HepG2 (cell line): Measurements from ENCODE around the gene TLR5. TPM values are rescaled to one million over a fixed set of nuclear protein-coding genes. Genes with fewer than 3 reads are reported as not detected.

Experiments used
- AHR ChIP-seq: IDR thresholded peaks from 2 replicates; pipeline ENCODE4 v1.6.1; 2018; ENCODE audit warnings: missing genetic modification reagents, missing compliant biosample characterization
- ARID2 ChIP-seq: sonication (generic); formaldehyde crosslinking; IDR thresholded peaks from 2 replicates; pipeline ENCODE4 v1.8.1; 2022; ENCODE audit warnings: mild to moderate bottlenecking, missing genetic modification reagents, borderline replicate concordance
- ARNTL ChIP-seq: sonication (generic); formaldehyde crosslinking; IDR thresholded peaks from 2 replicates; pipeline ENCODE4 v1.4.0; 2020; ENCODE audit warnings: mild to moderate bottlenecking, missing genetic modification reagents
- BRF2 ChIP-seq: sonication (generic); formaldehyde crosslinking; IDR thresholded peaks from 2 replicates; pipeline ENCODE4 v1.8.1; 2022; ENCODE audit warnings: mild to moderate bottlenecking, missing genetic modification reagents
- CENPT ChIP-seq: sonication (generic); formaldehyde crosslinking; IDR thresholded peaks from 2 replicates; pipeline ENCODE4 v1.8.0; 2022; ENCODE audit warnings: low read depth, mild to moderate bottlenecking, moderate library complexity, missing genetic modification reagents
- KDM6A ChIP-seq: IDR thresholded peaks from 2 replicates; pipeline ENCODE4 v1.6.1; 2016; ENCODE audit warnings: low read depth
- MXD1 ChIP-seq: sonication (generic); formaldehyde crosslinking; IDR thresholded peaks from 2 replicates; pipeline ENCODE4 v1.4.0; 2020; ENCODE audit warnings: mild to moderate bottlenecking, missing genetic modification reagents
- NR2C2 ChIP-seq: sonication (generic); formaldehyde crosslinking; IDR thresholded peaks from 2 replicates; pipeline ENCODE4 v1.4.0; 2020; ENCODE audit warnings: missing genetic modification reagents, mild to moderate bottlenecking, moderate library complexity, borderline replicate concordance
- PCBP2 ChIP-seq: fragments of 200-400 bp; formaldehyde crosslinking; optimal IDR thresholded peaks from 2 replicates; pipeline ENCODE3; 2018; ENCODE audit warnings: low read length, low read depth; ENCODE audit not compliant: poor library complexity, severe bottlenecking
- RBM22 ChIP-seq: fragments of 200-400 bp; formaldehyde crosslinking; optimal IDR thresholded peaks from 2 replicates; pipeline ENCODE3; 2017; ENCODE audit warnings: mild to moderate bottlenecking, low read length, moderate library complexity
- SMAD9 ChIP-seq: sonication (generic); formaldehyde crosslinking; IDR thresholded peaks from 2 replicates; pipeline ENCODE4 v1.5.1; 2020; ENCODE audit warnings: mild to moderate bottlenecking, missing genetic modification reagents
- ZBTB2 ChIP-seq: sonication (generic); formaldehyde crosslinking; IDR thresholded peaks from 2 replicates; pipeline ENCODE4 v1.8.0; 2022; ENCODE audit warnings: low read depth, missing genetic modification reagents
- ZNF225 ChIP-seq: sonication (generic); formaldehyde crosslinking; IDR thresholded peaks from 2 replicates; pipeline ENCODE4 v1.4.0; 2020; ENCODE audit warnings: mild to moderate bottlenecking, missing genetic modification reagents
- ZNF746 ChIP-seq: sonication (generic); formaldehyde crosslinking; IDR thresholded peaks from 2 replicates; pipeline ENCODE4 v1.8.0; 2022; ENCODE audit warnings: mild to moderate bottlenecking, missing genetic modification reagents
- ZSCAN12 ChIP-seq: sonication (generic); formaldehyde crosslinking; IDR thresholded peaks from 2 replicates; pipeline ENCODE4 v1.9.0; 2021; ENCODE audit warnings: mild to moderate bottlenecking, missing genetic modification reagents
- polyA plus RNA-seq, 8 experiments: library from polyadenylated mRNA; depleted of rRNA in 3 of 8; stranded (reverse) in 7 of 8; unstranded in 1 of 8; fragments of >200 nt; fragmentation: Illumina TruSeq in 4 of 8; extraction: Trizol in 4 of 8; gene quantifications; 2 replicates each; pipeline versions ENCODE4 v1.2.1 to v1.2.3, GENCODE V29; 2011 to 2016; ENCODE audit warnings: low read depth in 4 of 8, missing spikeins in 1 of 8, mixed read lengths in 1 of 8; ENCODE audit not compliant: insufficient read depth in 1 of 8
- total RNA-seq, 5 experiments: library from RNA; depleted of rRNA; stranded (reverse); fragments of >200 nt; fragmentation: Illumina TruSeq; extraction: Trizol; gene quantifications; 2 replicates each; pipeline ENCODE4 v1.2.3, GENCODE V29; 2016; ENCODE audit warnings: low read depth in 1 of 5
- TF ChIP-seq, protein P1 (sequence below): sonication (generic); formaldehyde crosslinking; IDR thresholded peaks from 2 replicates; pipeline ENCODE4 v1.9.0; 2021; ENCODE audit warnings: missing genetic modification reagents, borderline replicate concordance
- TF ChIP-seq, protein P2 (sequence below): sonication (generic); formaldehyde crosslinking; conservative IDR thresholded peaks from 2 replicates; pipeline ENCODE4 v1.4.0; 2020; ENCODE audit warnings: missing genetic modification reagents
- TF ChIP-seq, protein P3 (sequence below): sonication (generic); formaldehyde crosslinking; IDR thresholded peaks from 2 replicates; pipeline ENCODE4 v1.4.0; 2020; ENCODE audit warnings: missing genetic modification reagents
- TF ChIP-seq, protein P4 (sequence below): sonication (generic); formaldehyde crosslinking; IDR thresholded peaks from 2 replicates; pipeline ENCODE4 v1.4.0; 2020; ENCODE audit warnings: mild to moderate bottlenecking, low read depth, missing genetic modification reagents
- TF ChIP-seq, protein P5 (sequence below): sonication (generic); formaldehyde crosslinking; IDR thresholded peaks from 2 replicates; pipeline ENCODE4 v1.4.0; 2020; ENCODE audit warnings: mild to moderate bottlenecking, missing genetic modification reagents

Gene TLR5
- total and polyA plus RNA-seq, 2 of the 13 experiments (the other 11 are each of a cell fraction or from before 2014, with no cell fraction given): not detected

- TF ChIP-seq, protein P1, sequence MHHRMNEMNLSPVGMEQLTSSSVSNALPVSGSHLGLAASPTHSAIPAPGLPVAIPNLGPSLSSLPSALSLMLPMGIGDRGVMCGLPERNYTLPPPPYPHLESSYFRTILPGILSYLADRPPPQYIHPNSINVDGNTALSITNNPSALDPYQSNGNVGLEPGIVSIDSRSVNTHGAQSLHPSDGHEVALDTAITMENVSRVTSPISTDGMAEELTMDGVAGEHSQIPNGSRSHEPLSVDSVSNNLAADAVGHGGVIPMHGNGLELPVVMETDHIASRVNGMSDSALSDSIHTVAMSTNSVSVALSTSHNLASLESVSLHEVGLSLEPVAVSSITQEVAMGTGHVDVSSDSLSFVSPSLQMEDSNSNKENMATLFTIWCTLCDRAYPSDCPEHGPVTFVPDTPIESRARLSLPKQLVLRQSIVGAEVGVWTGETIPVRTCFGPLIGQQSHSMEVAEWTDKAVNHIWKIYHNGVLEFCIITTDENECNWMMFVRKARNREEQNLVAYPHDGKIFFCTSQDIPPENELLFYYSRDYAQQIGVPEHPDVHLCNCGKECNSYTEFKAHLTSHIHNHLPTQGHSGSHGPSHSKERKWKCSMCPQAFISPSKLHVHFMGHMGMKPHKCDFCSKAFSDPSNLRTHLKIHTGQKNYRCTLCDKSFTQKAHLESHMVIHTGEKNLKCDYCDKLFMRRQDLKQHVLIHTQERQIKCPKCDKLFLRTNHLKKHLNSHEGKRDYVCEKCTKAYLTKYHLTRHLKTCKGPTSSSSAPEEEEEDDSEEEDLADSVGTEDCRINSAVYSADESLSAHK (CRISPR knock-in tag): no peak
- no peak for TF ChIP-seq KDM6A (CRISPR knock-in tag)
- no peak for TF ChIP-seq PCBP2
- no peak for TF ChIP-seq CENPT (CRISPR knock-in tag)
- TF ChIP-seq, protein P2, sequence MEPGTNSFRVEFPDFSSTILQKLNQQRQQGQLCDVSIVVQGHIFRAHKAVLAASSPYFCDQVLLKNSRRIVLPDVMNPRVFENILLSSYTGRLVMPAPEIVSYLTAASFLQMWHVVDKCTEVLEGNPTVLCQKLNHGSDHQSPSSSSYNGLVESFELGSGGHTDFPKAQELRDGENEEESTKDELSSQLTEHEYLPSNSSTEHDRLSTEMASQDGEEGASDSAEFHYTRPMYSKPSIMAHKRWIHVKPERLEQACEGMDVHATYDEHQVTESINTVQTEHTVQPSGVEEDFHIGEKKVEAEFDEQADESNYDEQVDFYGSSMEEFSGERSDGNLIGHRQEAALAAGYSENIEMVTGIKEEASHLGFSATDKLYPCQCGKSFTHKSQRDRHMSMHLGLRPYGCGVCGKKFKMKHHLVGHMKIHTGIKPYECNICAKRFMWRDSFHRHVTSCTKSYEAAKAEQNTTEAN (CRISPR knock-in tag): no peak
- TF ChIP-seq, protein P3, sequence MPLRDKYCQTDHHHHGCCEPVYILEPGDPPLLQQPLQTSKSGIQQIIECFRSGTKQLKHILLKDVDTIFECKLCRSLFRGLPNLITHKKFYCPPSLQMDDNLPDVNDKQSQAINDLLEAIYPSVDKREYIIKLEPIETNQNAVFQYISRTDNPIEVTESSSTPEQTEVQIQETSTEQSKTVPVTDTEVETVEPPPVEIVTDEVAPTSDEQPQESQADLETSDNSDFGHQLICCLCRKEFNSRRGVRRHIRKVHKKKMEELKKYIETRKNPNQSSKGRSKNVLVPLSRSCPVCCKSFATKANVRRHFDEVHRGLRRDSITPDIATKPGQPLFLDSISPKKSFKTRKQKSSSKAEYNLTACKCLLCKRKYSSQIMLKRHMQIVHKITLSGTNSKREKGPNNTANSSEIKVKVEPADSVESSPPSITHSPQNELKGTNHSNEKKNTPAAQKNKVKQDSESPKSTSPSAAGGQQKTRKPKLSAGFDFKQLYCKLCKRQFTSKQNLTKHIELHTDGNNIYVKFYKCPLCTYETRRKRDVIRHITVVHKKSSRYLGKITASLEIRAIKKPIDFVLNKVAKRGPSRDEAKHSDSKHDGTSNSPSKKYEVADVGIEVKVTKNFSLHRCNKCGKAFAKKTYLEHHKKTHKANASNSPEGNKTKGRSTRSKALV: no peak
- no peak for TF ChIP-seq RBM22
- TF ChIP-seq ZNF225 (CRISPR knock-in tag): no peak
- no peak for TF ChIP-seq ZSCAN12 (CRISPR knock-in tag)
- no peak for TF ChIP-seq BRF2
- TF ChIP-seq, protein P4, sequence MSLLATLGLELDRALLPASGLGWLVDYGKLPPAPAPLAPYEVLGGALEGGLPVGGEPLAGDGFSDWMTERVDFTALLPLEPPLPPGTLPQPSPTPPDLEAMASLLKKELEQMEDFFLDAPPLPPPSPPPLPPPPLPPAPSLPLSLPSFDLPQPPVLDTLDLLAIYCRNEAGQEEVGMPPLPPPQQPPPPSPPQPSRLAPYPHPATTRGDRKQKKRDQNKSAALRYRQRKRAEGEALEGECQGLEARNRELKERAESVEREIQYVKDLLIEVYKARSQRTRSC (CRISPR knock-in tag): no peak
- no peak for TF ChIP-seq NR2C2 (CRISPR knock-in tag)
- no peak for TF ChIP-seq ARID2 (CRISPR knock-in tag)
- TF ChIP-seq MXD1: no peak
- no peak for TF ChIP-seq ZNF746 (CRISPR knock-in tag)
- no peak for TF ChIP-seq AHR (CRISPR knock-in tag)
- no peak for TF ChIP-seq ARNTL (CRISPR knock-in tag)
- TF ChIP-seq, protein P5, sequence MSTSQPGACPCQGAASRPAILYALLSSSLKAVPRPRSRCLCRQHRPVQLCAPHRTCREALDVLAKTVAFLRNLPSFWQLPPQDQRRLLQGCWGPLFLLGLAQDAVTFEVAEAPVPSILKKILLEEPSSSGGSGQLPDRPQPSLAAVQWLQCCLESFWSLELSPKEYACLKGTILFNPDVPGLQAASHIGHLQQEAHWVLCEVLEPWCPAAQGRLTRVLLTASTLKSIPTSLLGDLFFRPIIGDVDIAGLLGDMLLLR (CRISPR knock-in tag): no peak
- TF ChIP-seq ZBTB2: no peak
- no peak for TF ChIP-seq SMAD9 (CRISPR knock-in tag)
Measured at GRCh38 chr1:223109581-223110026, 33.4 kb downstream of the TLR5 start (continued).
